Keratinocyte (primary cell): ENCODE measurements around the gene EFHD2. TPM values are rescaled to one million over a fixed set of nuclear protein-coding genes. Genes with fewer than 3 reads are reported as not detected.
A peak's percentile ranks its signal among the peaks of the same experiment; 100 is the strongest.

ENCODE experiments used
- DNase-seq: peaks from one replicate; pipeline ENCODE4 v3.0.0-alpha.2; 2011; ENCODE audit warnings: low read depth, missing footprints, low spot score
- FAIRE-seq: peaks from 2 replicates; lab custom pipeline; 2011; peaks lifted over from hg19 to GRCh38; lab: Jason Lieb, UNC
- H2AFZ ChIP-seq: 2 replicates; pipeline ENCODE4 v1.6.0; 2012; ENCODE audit warnings: low read length, control low read depth, inconsistent platforms; ENCODE audit not compliant: control insufficient read depth
- H3K27ac ChIP-seq: 2 replicates; pipeline ENCODE4 v1.5.1; 2011; ENCODE audit warnings: low read length; ENCODE audit not compliant: control insufficient read depth, insufficient read depth
- H3K27me3 ChIP-seq: 3 replicates; pipeline ENCODE4 v1.6.0; 2011; ENCODE audit warnings: low read length; ENCODE audit not compliant: control insufficient read depth, insufficient read depth; ENCODE audit errors: extremely low read depth
- H3K36me3 ChIP-seq, 2 experiments: 2 replicates in 1 of 2; 3 replicates in 1 of 2; pipeline ENCODE4 v1.5.1; 2011; ENCODE audit warnings: low read length in 2 of 2, mild to moderate bottlenecking in 1 of 2; ENCODE audit not compliant: control insufficient read depth in 2 of 2, insufficient read depth in 2 of 2; ENCODE audit errors: extremely low read depth in 1 of 2
- H3K4me1 ChIP-seq: 3 replicates; pipeline ENCODE4 v1.5.1; 2011; ENCODE audit warnings: low read length; ENCODE audit not compliant: control insufficient read depth, insufficient read depth; ENCODE audit errors: extremely low read depth
- H3K4me2 ChIP-seq: 3 replicates; pipeline ENCODE4 v1.6.0; 2011; ENCODE audit warnings: low read depth, low read length; ENCODE audit not compliant: control insufficient read depth, insufficient read depth; ENCODE audit errors: extremely low read depth
- H3K4me3 ChIP-seq, 3 experiments: fragments of 200-600 bp in 1 of 3; sonication (generic) in 1 of 3; 2 replicates in 2 of 3; 3 replicates in 1 of 3; pipeline ENCODE4 v1.5.1; 2011 to 2016; ENCODE audit warnings: low read length in 3 of 3, mild to moderate bottlenecking in 3 of 3, control low read depth in 2 of 3, inconsistent platforms in 1 of 3, low read depth in 1 of 3, mixed read lengths in 1 of 3, mixed run types in 1 of 3, moderate library complexity in 1 of 3; ENCODE audit not compliant: control insufficient read depth in 2 of 3, insufficient read depth in 2 of 3; ENCODE audit errors: extremely low read depth in 1 of 3
- H3K79me2 ChIP-seq: 2 replicates; pipeline ENCODE4 v1.6.0; 2012; ENCODE audit warnings: low read length; ENCODE audit not compliant: control insufficient read depth, insufficient read depth
- H3K9ac ChIP-seq: 3 replicates; pipeline ENCODE4 v1.6.0; 2011; ENCODE audit warnings: low read length; ENCODE audit not compliant: control insufficient read depth, insufficient read depth; ENCODE audit errors: extremely low read depth
- H3K9me1 ChIP-seq: 3 replicates; pipeline ENCODE4 v1.6.0; 2011; ENCODE audit warnings: low read length; ENCODE audit not compliant: control insufficient read depth, insufficient read depth; ENCODE audit errors: extremely low read depth
- H3K9me3 ChIP-seq: 2 replicates; pipeline ENCODE4 v1.5.1; 2012; ENCODE audit warnings: low read depth, low read length; ENCODE audit not compliant: control insufficient read depth
- H4K20me1 ChIP-seq: 3 replicates; pipeline ENCODE4 v1.6.0; 2011; ENCODE audit warnings: low read length; ENCODE audit not compliant: control insufficient read depth, insufficient read depth; ENCODE audit errors: extremely low read depth
- CTCF ChIP-seq, 3 experiments: IDR thresholded peaks in 1 of 3; conservative IDR thresholded peaks in 1 of 3; optimal IDR thresholded peaks in 1 of 3; 2 replicates in 2 of 3; 3 replicates in 1 of 3; pipeline versions ENCODE3 to v1.5.1; 2011; ENCODE audit warnings: low read length in 3 of 3, mild to moderate bottlenecking in 3 of 3, moderate library complexity in 2 of 3, control low read depth in 1 of 3, inconsistent platforms in 1 of 3; ENCODE audit not compliant: insufficient read depth in 2 of 3; ENCODE audit errors: extremely low read depth in 1 of 3
- EZH2 ChIP-seq: IDR thresholded peaks from one replicate; pipeline ENCODE4 v1.6.1; 2012; ENCODE audit warnings: inconsistent platforms, mild to moderate bottlenecking, low read length, moderate library complexity
- dilution Hi-C: fragments of 300-500 bp; cut with MboI; formaldehyde crosslinking; loops from one replicate; pipeline ENCODE4 v1.7.0; 2020; ENCODE audit warnings: low sequenced_read_pairs; ENCODE audit not compliant: extremely low pct_ligation_motif_present
- polyA plus RNA-seq, 5 experiments: library from polyadenylated mRNA; depleted of rRNA in 3 of 5; stranded (reverse) in 3 of 5; stranded (forward) in 1 of 5; unstranded in 1 of 5; fragments of >200 nt; gene quantifications; 1 replicate in 1 of 5; 2 replicates in 3 of 5; 3 replicates in 1 of 5; pipeline versions ENCODE4 v1.2.1 to v1.2.3, GENCODE V29; 2011 to 2012; ENCODE audit warnings: missing spikeins in 2 of 5, low read depth in 1 of 5, low replicate concordance in 1 of 5

EFHD2 gene
- polyA plus RNA-seq, 1 donor (not counting 4 experiments of a cell fraction or from before 2014, with no cell fraction given), result 47.6 TPM

GRCh38 chr1:15407580-15407979 is 2.1 kb upstream of the EFHD2 start:
- Histone ChIP-seq H3K4me3 (no peak overlapping the region), H3K4me1 (peaks cover 26% of the 10 kb centered on the region)

GRCh38 chr1:15408890-15409387 is 749 bp upstream of the EFHD2 start:
- peaks cover 0 to 13% of the 10 kb centered on the region in 2 experiments for H3K36me3 ChIP-seq
- DNase-seq, result no peak
- H3K4me3 ChIP-seq, result peak overlapping the region in 2 of 3 experiments; percentile 84 to 90
- no peak overlapping the region for H3K27ac ChIP-seq
- H3K27me3 ChIP-seq, result no peaks in the 10 kb centered on the region
- peaks cover 2% of the 10 kb centered on the region for H3K9me1 ChIP-seq
- FAIRE-seq, result no peak
- dilution Hi-C loops, result no loop called here
- H2AFZ ChIP-seq, result no peak overlapping the region
- H3K4me1 ChIP-seq, result peaks cover 28% of the 10 kb centered on the region
- H3K9ac ChIP-seq, result peak overlapping the region; percentile 82
- H3K9me3 ChIP-seq, result no peaks in the 10 kb centered on the region
- peaks cover 7% of the 10 kb centered on the region for H4K20me1 ChIP-seq
- TF ChIP-seq EZH2, result no peak
- TF ChIP-seq CTCF (optimal IDR thresholded peaks at IDR 0.05 in 1 of 3, IDR thresholded peaks at IDR 0.05 in 1 of 3, conservative IDR thresholded peaks at IDR 0.05 in 1 of 3; ENCODE audit: extremely low read depth in 1 of 3, insufficient read depth in 2 of 3, low read length in 3 of 3), result no peak
- peaks cover 41% of the 10 kb centered on the region for H3K79me2 ChIP-seq
- H3K4me2 ChIP-seq, result peak overlapping the region; percentile 74

More at GRCh38 chr1:15407580-15407979, 2.1 kb upstream of the EFHD2 start:
- Histone ChIP-seq H3K9ac (no peak overlapping the region), H3K27ac (no peak overlapping the region), H3K9me3 (no peaks in the 10 kb centered on the region), H2AFZ (no peak overlapping the region), H3K27me3 (no peaks in the 10 kb centered on the region), H3K4me2 (peak overlapping the region; percentile 17), H3K79me2 (peaks cover 28% of the 10 kb centered on the region), H3K36me3 (peaks cover 0 to 1% of the 10 kb centered on the region in 2 experiments), H3K9me1 (no peaks in the 10 kb centered on the region), H4K20me1 (peaks cover 4% of the 10 kb centered on the region)
- DNase-seq, result no peak
- FAIRE-seq, result no peak
- TF ChIP-seq EZH2 (no peak), CTCF (optimal IDR thresholded peaks at IDR 0.05 in 1 of 3, IDR thresholded peaks at IDR 0.05 in 1 of 3, conservative IDR thresholded peaks at IDR 0.05 in 1 of 3; ENCODE audit: extremely low read depth in 1 of 3, insufficient read depth in 2 of 3, low read length in 3 of 3) (no peak)
- dilution Hi-C loops, result no loop called here
